ENCODE measurements around the gene DUSP12. TPM values are rescaled to one million over a fixed set of nuclear protein-coding genes. Genes with fewer than 3 reads are reported as not detected.

The DUSP12 gene
- total RNA-seq, 1 experiment from 2014 or later: 28.0 TPM

- Histone ChIP-seq H3K27ac (ENCODE audit: insufficient read length, low read depth, low read length) (no peak overlapping the region), H2BK20ac (ENCODE audit: low read depth, low read length, poor library complexity, severe bottlenecking) (no peak overlapping the region), H4K20me1 (ENCODE audit: control insufficient read depth, insufficient read depth, insufficient read length) (no peaks in the 10 kb centered on the region), H2AFZ (ENCODE audit: low read length) (no peak overlapping the region), H4K91ac (ENCODE audit: insufficient read length, low read depth, low read length) (no peak overlapping the region), H3T11ph (ENCODE audit: low read length) (no peak overlapping the region), H3K14ac (ENCODE audit: insufficient read depth, low read length) (no peak overlapping the region), H3K4ac (ENCODE audit: low read depth, low read length) (no peak overlapping the region), H3K9me3 (ENCODE audit: control insufficient read depth, low read depth, low read length) (no peaks in the 10 kb centered on the region), H3K9ac (ENCODE audit: extremely low read depth, insufficient read length, low read length) (no peak overlapping the region), H3K23me2 (ENCODE audit: insufficient read length, low read depth, low read length, poor library complexity, severe bottlenecking) (no peaks in the 10 kb centered on the region), H3K79me1 (ENCODE audit: insufficient read depth, low read depth, low read length, poor library complexity, severe bottlenecking) (no peaks in the 10 kb centered on the region), H3K18ac (ENCODE audit: insufficient read length, low read depth, low read length) (no peak overlapping the region), H3K27me3 (ENCODE audit: insufficient read depth, low read length) (no peaks in the 10 kb centered on the region), H3K23ac (ENCODE audit: insufficient read length, low read depth, low read length) (no peak overlapping the region), H3K79me2 (ENCODE audit: insufficient read depth, low read length) (no peaks in the 10 kb centered on the region; the same call in 1 of the 2 replicates), H2BK120ac (ENCODE audit: low read depth, low read length, poor library complexity, severe bottlenecking) (no peak overlapping the region), H4K5ac (ENCODE audit: insufficient read length, low read depth, low read length) (no peak overlapping the region), H2BK12ac (ENCODE audit: insufficient read length, low read depth, low read length) (no peak overlapping the region), H3K4me2 (ENCODE audit: insufficient read depth, insufficient read length, low read length) (no peak overlapping the region), H2AK5ac (ENCODE audit: insufficient read length, low read length) (no peak overlapping the region), H3K4me1 (ENCODE audit: insufficient read depth, low read length) (no peaks in the 10 kb centered on the region; the same call in 1 of the 2 replicates), H4K8ac (replicated peaks; ENCODE audit: insufficient read length, low read depth, low read length) (no peak overlapping the region), H2BK5ac (ENCODE audit: insufficient read length, low read length) (no peak overlapping the region), H2BK15ac (ENCODE audit: low read depth, low read length) (no peak overlapping the region), H3K56ac (ENCODE audit: insufficient read length, low read depth, low read length) (no peak overlapping the region)
- no peaks in the 10 kb centered on the region for H3K9me3 Mint-ChIP-seq
- no peak overlapping the region for H3K27ac Mint-ChIP-seq
- H3K36me3 Mint-ChIP-seq (ENCODE audit: insufficient read depth in 1 of 3, low read depth in 3 of 3): no peaks in the 10 kb centered on the region
- 100% methylated on average over 1 of the region's 4 CpGs for WGBS (ENCODE audit: extremely low coverage, insufficient read length, low lambda C conversion rate)
- no peak overlapping the region for H3K4me3 Mint-ChIP-seq
- no peak for DNase-seq
- no peaks in the 10 kb centered on the region for H3K27me3 Mint-ChIP-seq (ENCODE audit: low read depth)
- no peak for TF ChIP-seq CTCF (conservative IDR thresholded peaks at IDR 0.05)
- H3K4me1 Mint-ChIP-seq: peaks cover 0 to 3% of the 10 kb centered on the region in 2 experiments; a peak in 1 of 4 replicates
Observed at GRCh38 chr1:161773791-161774190, 24.2 kb downstream of the DUSP12 start.
